GM23338 (cell line): ENCODE results near the gene PEAK3. TPM values are rescaled to one million over a fixed set of nuclear protein-coding genes. Genes with fewer than 3 reads are reported as not detected.

Experiments
- ATAC-seq: fragments of 200-7000 bp; cut with Tn5 transposase; 3 replicates; pipeline ENCODE4 v1.9.1; 2020
- DNase-seq: peaks from one replicate; pipeline ENCODE4 v3.0.0-alpha.2; 2015; ENCODE audit warnings: low spot score
- H2AFZ ChIP-seq: fragments of 200-600 bp; sonication (generic); 2 replicates; pipeline ENCODE4 v1.8.0; 2016; ENCODE audit warnings: antibody characterized with exemption, mild to moderate bottlenecking, moderate library complexity
- H3F3A ChIP-seq: fragments of 200-600 bp; sonication (generic); replicated peaks from 2 replicates; pipeline ENCODE4 v1.8.0; 2017; ENCODE audit warnings: antibody characterized with exemption, mixed run types, low read depth
- H3K27ac ChIP-seq: fragments of 200-600 bp; sonication (generic); 2 replicates; pipeline ENCODE4 v1.6.1; 2016; ENCODE audit warnings: low read depth
- H3K27me3 ChIP-seq: fragments of 200-600 bp; sonication (generic); 2 replicates; pipeline ENCODE4 v1.8.0; 2016; ENCODE audit warnings: mild to moderate bottlenecking, mixed run types, moderate library complexity; ENCODE audit not compliant: insufficient read depth
- H3K36me3 ChIP-seq: fragments of 200-600 bp; sonication (generic); 2 replicates; pipeline ENCODE4 v1.8.0; 2016; ENCODE audit warnings: mild to moderate bottlenecking; ENCODE audit not compliant: insufficient read depth
- H3K4me1 ChIP-seq: fragments of 200-600 bp; sonication (generic); 2 replicates; pipeline ENCODE4 v1.8.0; 2016; ENCODE audit warnings: mild to moderate bottlenecking, moderate library complexity; ENCODE audit not compliant: insufficient read depth
- H3K4me2 ChIP-seq: fragments of 200-600 bp; sonication (generic); 2 replicates; pipeline ENCODE4 v1.7.1; 2017; ENCODE audit warnings: mixed run types
- H3K4me3 ChIP-seq: fragments of 200-600 bp; sonication (generic); 2 replicates; pipeline ENCODE4 v1.6.1; 2016; ENCODE audit warnings: mixed run types
- H3K79me2 ChIP-seq: fragments of 200-600 bp; sonication (generic); replicated peaks from 2 replicates; pipeline ENCODE4 v1.8.0; 2017; ENCODE audit warnings: mild to moderate bottlenecking; ENCODE audit not compliant: insufficient read depth
- H3K9me2 ChIP-seq: fragments of 200-600 bp; sonication (generic); 2 replicates; pipeline ENCODE4 v1.8.0; 2017; ENCODE audit not compliant: insufficient read depth
- H4K20me1 ChIP-seq: fragments of 200-600 bp; sonication (generic); replicated peaks from 2 replicates; pipeline ENCODE4 v1.8.0; 2017; ENCODE audit warnings: mild to moderate bottlenecking; ENCODE audit not compliant: insufficient read depth
- H3K27ac Mint-ChIP-seq: 2 replicates; pipeline ENCODE4 v1.8.0; 2020; ENCODE audit warnings: inconsistent platforms, mild to moderate bottlenecking, moderate library complexity, mixed read lengths
- H3K27me3 Mint-ChIP-seq: 3 replicates; pipeline ENCODE4 v1.8.0; 2022; ENCODE audit warnings: low read depth, mild to moderate bottlenecking, moderate library complexity, mixed read lengths, inconsistent platforms; ENCODE audit not compliant: insufficient read depth, poor library complexity
- H3K36me3 Mint-ChIP-seq: 3 replicates; pipeline ENCODE4 v1.8.0; 2021; ENCODE audit warnings: low read depth, mild to moderate bottlenecking, inconsistent platforms, moderate library complexity, mixed read lengths
- H3K4me1 Mint-ChIP-seq: 3 replicates; pipeline ENCODE4 v1.8.0; 2020; ENCODE audit warnings: mild to moderate bottlenecking, inconsistent platforms, mixed read lengths
- H3K4me3 Mint-ChIP-seq: 3 replicates; pipeline ENCODE4 v1.8.0; 2021; ENCODE audit warnings: moderate library complexity, mild to moderate bottlenecking, inconsistent platforms, mixed read lengths
- H3K9me3 Mint-ChIP-seq: 3 replicates; pipeline ENCODE4 v1.8.0; 2020; ENCODE audit warnings: moderate library complexity, mild to moderate bottlenecking, inconsistent platforms, mixed read lengths
- CREB1 ChIP-seq: fragments of 250-450 bp; sonication (Bioruptor Pico); IDR thresholded peaks from 2 replicates; pipeline ENCODE4 v1.5.0; 2020; ENCODE audit warnings: low read depth, mild to moderate bottlenecking, moderate library complexity
- EZH2phosphoT487 ChIP-seq: fragments of 200-600 bp; sonication (generic); IDR thresholded peaks from one replicate; pipeline ENCODE4 v1.8.1; 2018; ENCODE audit warnings: antibody characterized with exemption; ENCODE audit not compliant: unreplicated experiment
- JUNB ChIP-seq: IDR thresholded peaks from one replicate; pipeline ENCODE4 v1.6.1; 2016; ENCODE audit warnings: antibody characterized with exemption; ENCODE audit not compliant: unreplicated experiment
- STAT1 ChIP-seq: IDR thresholded peaks from one replicate; pipeline ENCODE4 v1.6.1; 2016; ENCODE audit warnings: antibody characterized with exemption; ENCODE audit not compliant: unreplicated experiment
- ZNF331 ChIP-seq: fragments of 250-450 bp; sonication (Bioruptor Pico); IDR thresholded peaks from 2 replicates; pipeline ENCODE4 v1.5.0; 2020; ENCODE audit warnings: low read depth, mild to moderate bottlenecking, moderate library complexity
- polyA plus RNA-seq: library from polyadenylated mRNA; unstranded; fragments of >200 nt; fragmentation: Nextera tagmentation; extraction: Ambion mirVana; gene quantifications from 2 replicates; pipeline ENCODE4 v1.2.1, GENCODE V29; 2016
- total RNA-seq: library from RNA; depleted of rRNA; stranded (reverse); fragments of >200 nt; shearing (Covaris generic); gene quantifications from 2 replicates; pipeline ENCODE4 v1.2.3, GENCODE V29; 2014
- TF ChIP-seq, protein P1 (sequence below): fragments of 250-450 bp; sonication (Bioruptor Pico); IDR thresholded peaks from 2 replicates; pipeline ENCODE4 v1.5.0; 2020; ENCODE audit warnings: mild to moderate bottlenecking, moderate library complexity

Gene PEAK3
- total and polyA plus RNA-seq, 2 experiments from 2014 or later = not detected

DNA sequence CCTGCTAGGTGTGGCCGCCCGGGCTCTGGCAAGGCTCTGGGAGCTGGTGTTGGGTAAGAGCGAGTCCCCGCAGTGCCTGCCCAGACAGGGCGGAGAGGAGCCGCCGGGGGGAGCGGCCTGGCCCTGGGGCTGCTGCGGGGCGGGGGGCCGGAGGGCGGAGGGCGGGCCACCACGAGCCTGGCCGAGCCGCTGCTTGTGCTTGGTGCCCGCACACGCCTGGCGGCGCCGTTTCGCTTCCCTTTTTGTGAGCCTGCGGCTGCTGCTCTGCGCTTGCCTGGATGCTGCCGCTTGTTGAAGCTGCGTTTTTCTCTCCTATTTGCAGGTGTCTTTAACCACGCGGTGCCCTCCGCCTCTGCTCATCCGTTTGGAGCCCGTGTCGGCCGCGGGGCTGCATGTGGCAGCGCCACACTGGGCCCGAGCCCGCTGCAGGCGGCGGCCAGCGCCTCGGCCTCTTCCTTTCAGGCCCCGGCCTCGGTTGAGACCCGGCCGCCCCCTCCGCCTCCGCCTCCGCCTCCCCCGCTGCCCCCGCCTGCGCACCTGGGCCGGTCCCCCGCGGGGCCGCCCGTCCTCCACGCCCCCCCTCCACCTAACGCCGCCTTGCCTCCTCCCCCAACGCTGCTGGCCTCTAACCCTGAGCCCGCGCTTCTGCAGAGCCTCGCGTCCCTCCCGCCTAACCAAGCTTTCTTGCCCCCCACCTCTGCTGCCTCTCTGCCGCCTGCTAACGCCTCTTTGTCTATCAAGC is 54.4 kb downstream of the PEAK3 start (continued):
- TF ChIP-seq, protein P1, sequence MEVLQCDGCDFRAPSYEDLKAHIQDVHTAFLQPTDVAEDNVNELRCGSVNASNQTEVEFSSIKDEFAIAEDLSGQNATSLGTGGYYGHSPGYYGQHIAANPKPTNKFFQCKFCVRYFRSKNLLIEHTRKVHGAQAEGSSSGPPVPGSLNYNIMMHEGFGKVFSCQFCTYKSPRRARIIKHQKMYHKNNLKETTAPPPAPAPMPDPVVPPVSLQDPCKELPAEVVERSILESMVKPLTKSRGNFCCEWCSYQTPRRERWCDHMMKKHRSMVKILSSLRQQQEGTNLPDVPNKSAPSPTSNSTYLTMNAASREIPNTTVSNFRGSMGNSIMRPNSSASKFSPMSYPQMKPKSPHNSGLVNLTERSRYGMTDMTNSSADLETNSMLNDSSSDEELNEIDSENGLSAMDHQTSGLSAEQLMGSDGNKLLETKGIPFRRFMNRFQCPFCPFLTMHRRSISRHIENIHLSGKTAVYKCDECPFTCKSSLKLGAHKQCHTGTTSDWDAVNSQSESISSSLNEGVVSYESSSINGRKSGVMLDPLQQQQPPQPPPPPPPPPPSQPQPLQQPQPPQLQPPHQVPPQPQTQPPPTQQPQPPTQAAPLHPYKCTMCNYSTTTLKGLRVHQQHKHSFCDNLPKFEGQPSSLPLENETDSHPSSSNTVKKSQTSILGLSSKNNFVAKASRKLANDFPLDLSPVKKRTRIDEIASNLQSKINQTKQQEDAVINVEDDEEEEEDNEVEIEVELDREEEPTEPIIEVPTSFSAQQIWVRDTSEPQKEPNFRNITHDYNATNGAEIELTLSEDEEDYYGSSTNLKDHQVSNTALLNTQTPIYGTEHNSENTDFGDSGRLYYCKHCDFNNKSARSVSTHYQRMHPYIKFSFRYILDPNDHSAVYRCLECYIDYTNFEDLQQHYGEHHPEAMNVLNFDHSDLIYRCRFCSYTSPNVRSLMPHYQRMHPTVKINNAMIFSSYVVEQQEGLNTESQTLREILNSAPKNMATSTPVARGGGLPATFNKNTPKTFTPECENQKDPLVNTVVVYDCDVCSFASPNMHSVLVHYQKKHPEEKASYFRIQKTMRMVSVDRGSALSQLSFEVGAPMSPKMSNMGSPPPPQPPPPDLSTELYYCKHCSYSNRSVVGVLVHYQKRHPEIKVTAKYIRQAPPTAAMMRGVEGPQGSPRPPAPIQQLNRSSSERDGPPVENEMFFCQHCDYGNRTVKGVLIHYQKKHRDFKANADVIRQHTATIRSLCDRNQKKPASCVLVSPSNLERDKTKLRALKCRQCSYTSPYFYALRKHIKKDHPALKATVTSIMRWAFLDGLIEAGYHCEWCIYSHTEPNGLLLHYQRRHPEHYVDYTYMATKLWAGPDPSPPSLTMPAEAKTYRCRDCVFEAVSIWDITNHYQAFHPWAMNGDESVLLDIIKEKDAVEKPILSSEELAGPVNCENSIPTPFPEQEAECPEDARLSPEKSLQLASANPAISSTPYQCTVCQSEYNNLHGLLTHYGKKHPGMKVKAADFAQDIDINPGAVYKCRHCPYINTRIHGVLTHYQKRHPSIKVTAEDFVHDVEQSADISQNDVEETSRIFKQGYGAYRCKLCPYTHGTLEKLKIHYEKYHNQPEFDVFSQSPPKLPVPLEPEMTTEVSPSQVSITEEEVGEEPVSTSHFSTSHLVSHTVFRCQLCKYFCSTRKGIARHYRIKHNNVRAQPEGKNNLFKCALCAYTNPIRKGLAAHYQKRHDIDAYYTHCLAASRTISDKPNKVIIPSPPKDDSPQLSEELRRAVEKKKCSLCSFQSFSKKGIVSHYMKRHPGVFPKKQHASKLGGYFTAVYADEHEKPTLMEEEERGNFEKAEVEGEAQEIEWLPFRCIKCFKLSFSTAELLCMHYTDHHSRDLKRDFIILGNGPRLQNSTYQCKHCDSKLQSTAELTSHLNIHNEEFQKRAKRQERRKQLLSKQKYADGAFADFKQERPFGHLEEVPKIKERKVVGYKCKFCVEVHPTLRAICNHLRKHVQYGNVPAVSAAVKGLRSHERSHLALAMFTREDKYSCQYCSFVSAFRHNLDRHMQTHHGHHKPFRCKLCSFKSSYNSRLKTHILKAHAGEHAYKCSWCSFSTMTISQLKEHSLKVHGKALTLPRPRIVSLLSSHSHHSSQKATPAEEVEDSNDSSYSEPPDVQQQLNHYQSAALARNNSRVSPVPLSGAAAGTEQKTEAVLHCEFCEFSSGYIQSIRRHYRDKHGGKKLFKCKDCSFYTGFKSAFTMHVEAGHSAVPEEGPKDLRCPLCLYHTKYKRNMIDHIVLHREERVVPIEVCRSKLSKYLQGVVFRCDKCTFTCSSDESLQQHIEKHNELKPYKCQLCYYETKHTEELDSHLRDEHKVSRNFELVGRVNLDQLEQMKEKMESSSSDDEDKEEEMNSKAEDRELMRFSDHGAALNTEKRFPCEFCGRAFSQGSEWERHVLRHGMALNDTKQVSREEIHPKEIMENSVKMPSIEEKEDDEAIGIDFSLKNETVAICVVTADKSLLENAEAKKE = no peak
- TF ChIP-seq ZNF331 (CRISPR knock-in tag) (no peak), STAT1 (no peak), JUNB (no peak), EZH2phosphoT487 (no peak)

DNA sequence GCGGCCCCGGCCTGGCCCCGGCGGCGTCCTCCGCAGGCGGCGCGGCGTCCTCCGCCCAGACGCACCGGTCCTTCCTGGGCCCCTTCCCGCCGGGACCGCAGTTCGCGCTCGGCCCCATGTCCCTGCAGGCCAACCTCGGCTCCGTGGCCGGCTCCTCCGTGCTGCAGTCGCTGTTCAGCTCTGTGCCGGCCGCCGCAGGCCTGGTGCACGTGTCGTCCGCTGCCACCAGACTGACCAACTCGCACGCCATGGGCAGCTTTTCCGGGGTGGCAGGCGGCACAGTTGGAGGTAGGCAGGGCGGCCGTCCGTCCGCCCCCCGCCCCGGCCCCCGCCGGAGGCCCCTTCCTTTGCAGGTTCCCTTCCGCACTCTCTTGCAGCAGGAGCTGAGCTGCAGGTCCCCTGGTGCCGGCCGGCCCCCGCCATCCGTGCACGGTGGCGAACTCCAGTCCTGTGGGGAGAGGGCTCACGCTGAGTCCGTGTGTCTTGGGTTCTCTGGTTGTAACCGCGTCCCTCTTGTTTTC is 55.1 kb downstream of the PEAK3 start:
- peaks cover 5% of the 10 kb centered on the region; the same call in 1 of the 2 replicates for H4K20me1 ChIP-seq
- Mint-ChIP-seq H3K9me3 (no peaks in the 10 kb centered on the region), H3K4me3 (no peak overlapping the region), H3K27me3 (peaks cover 6% of the 10 kb centered on the region), H3K4me1 (no peaks in the 10 kb centered on the region), H3K36me3 (peaks cover 31% of the 10 kb centered on the region), H3K27ac (no peak overlapping the region)
- H3K4me1 ChIP-seq = no peaks in the 10 kb centered on the region
- no peak overlapping the region for H3K4me2 ChIP-seq
- no peak overlapping the region for H2AFZ ChIP-seq
- H3K4me3 ChIP-seq = no peak overlapping the region
- H3K79me2 ChIP-seq = no peaks in the 10 kb centered on the region
- 0 out of 2 replicates have a peak, but pooled peaks cover 7% of the 10 kb centered on the region for H3F3A ChIP-seq
- no peak for DNase-seq
- H3K36me3 ChIP-seq = no peaks in the 10 kb centered on the region; the same call in 1 of the 2 replicates
- ATAC-seq = no peak
- no peaks in the 10 kb centered on the region for H3K9me2 ChIP-seq
- H3K27ac ChIP-seq = no peak overlapping the region
- no peaks in the 10 kb centered on the region for H3K27me3 ChIP-seq
- TF ChIP-seq CREB1 (CRISPR knock-in tag) (no peak), JUNB (no peak)
- TF ChIP-seq, protein P1 = no peak
